Smooth muscle cell (in vitro differentiated cells): ENCODE measurements around the gene RSPO1. TPM values are rescaled to one million over a fixed set of nuclear protein-coding genes. Genes with fewer than 3 reads are reported as not detected.
A peak's percentile ranks its signal among the peaks of the same experiment; 100 is the strongest.

Experiments used
- DNase-seq: peaks from one replicate; lab custom pipeline; 2025; ENCODE audit not compliant: unreplicated experiment; lab: John Stamatoyannopoulos, UW
- H2AFZ ChIP-seq: fragments of 200-600 bp; sonication (generic); 2 replicates; pipeline ENCODE4 v1.6.0; 2016; ENCODE audit warnings: antibody characterized with exemption, low read depth, mild to moderate bottlenecking
- H3F3A ChIP-seq: fragments of 200-600 bp; sonication (generic); 2 replicates; pipeline ENCODE4 v1.6.0; 2017; ENCODE audit warnings: antibody characterized with exemption, low read depth
- H3K27ac ChIP-seq: fragments of 200-600 bp; sonication (generic); 2 replicates; pipeline ENCODE4 v1.5.1; 2016; ENCODE audit warnings: low read depth, mild to moderate bottlenecking
- H3K27me3 ChIP-seq: fragments of 200-600 bp; sonication (generic); 2 replicates; pipeline ENCODE4 v1.6.1; 2016; ENCODE audit warnings: low read depth, mild to moderate bottlenecking
- H3K36me3 ChIP-seq: fragments of 200-600 bp; sonication (generic); 2 replicates; pipeline ENCODE4 v1.5.1; 2016; ENCODE audit warnings: low read depth
- H3K4me1 ChIP-seq: fragments of 200-600 bp; sonication (generic); 2 replicates; pipeline ENCODE4 v1.5.1; 2016; ENCODE audit warnings: low read depth
- H3K4me2 ChIP-seq: fragments of 200-600 bp; sonication (generic); 2 replicates; pipeline ENCODE4 v1.6.0; 2016; ENCODE audit warnings: mild to moderate bottlenecking
- H3K4me3 ChIP-seq: fragments of 200-600 bp; sonication (generic); 2 replicates; pipeline ENCODE4 v1.5.1; 2016; ENCODE audit warnings: mild to moderate bottlenecking
- H3K79me2 ChIP-seq: fragments of 200-600 bp; sonication (generic); 2 replicates; pipeline ENCODE4 v1.6.0; 2016; ENCODE audit warnings: low read depth, mild to moderate bottlenecking
- H3K9ac ChIP-seq: fragments of 200-600 bp; sonication (generic); 2 replicates; pipeline ENCODE4 v1.6.0; 2016; ENCODE audit warnings: low read depth
- H3K9me3 ChIP-seq: fragments of 200-600 bp; sonication (generic); replicated peaks from 2 replicates; pipeline ENCODE4 v1.5.1; 2016; ENCODE audit warnings: low read depth
- H4K20me1 ChIP-seq: fragments of 200-600 bp; sonication (generic); 2 replicates; pipeline ENCODE4 v1.6.0; 2016; ENCODE audit warnings: low read depth
- WGBS: methylation state at CpG from one replicate; pipeline ENCODE4 v1.1.7; 2016; ENCODE audit warnings: low lambda C conversion rate; 5-methylcytosine and 5-hydroxymethylcytosine counted together
- polyA plus RNA-seq: library from polyadenylated mRNA; unstranded; fragments of >200 nt; fragmentation: Nextera tagmentation; extraction: Ambion mirVana; gene quantifications from 2 replicates; pipeline ENCODE4 v1.2.1, GENCODE V29; 2016
- total RNA-seq: library from RNA; depleted of rRNA; stranded (reverse); fragments of >200 nt; gene quantifications from 2 replicates; pipeline ENCODE4 v1.2.3, GENCODE V29; 2014
- TF ChIP-seq, protein P1 (sequence below): fragments of 200-600 bp; sonication (generic); IDR thresholded peaks from 2 replicates; pipeline ENCODE4 v1.5.1; 2017; ENCODE audit warnings: borderline replicate concordance, mild to moderate bottlenecking, antibody characterized with exemption; ENCODE audit not compliant: insufficient read depth, poor library complexity, severe bottlenecking

RSPO1 gene
- total and polyA plus RNA-seq, 2 experiments from 2014 or later: not detected

DNA sequence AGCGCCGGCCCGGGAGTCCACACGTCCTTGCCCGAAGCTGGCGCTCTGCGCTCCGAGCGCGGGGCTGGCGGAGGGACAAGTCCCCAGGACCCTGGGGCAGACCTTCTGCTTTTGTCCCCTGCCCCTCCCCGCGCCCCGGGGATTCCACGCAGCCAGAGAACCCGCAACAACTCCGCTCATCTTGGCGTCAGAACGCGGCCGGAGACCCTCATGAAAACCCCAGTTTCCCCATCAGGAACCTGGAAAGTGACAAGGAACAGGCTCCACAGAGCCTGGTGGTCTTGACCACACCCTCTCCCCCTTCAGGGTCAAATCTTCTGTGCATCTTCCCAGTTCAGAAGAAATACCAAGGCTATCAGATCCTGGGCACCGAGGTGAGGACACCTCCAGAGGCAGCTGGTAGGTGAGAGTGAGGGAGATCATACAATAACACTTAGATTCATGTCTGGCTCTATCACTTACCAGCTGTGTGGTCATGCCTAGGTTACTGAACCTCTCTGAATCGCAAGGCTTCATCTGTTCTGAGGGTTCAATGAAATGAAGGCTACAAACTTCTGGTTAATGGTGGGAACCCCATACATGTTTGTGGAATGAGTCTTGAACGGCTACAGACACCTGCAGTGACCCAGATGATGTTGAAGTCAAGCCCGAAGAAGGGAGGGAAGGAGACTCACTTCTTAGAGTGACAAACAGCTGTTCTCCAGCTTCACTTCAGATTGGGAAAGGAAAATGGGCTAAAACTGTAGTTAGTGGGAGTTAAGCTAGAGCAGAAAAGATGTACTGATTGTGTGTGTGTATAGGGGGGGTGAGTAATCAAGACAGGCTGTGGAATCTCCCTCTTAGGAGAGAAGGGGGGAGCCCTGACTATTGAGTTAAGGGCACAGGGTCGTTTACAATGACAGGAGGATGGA is 555 bp upstream of the RSPO1 start:
- Histone ChIP-seq H3F3A (no peaks in the 10 kb centered on the region), H3K79me2 (no peaks in the 10 kb centered on the region), H3K4me2 (peak overlapping the region; percentile 74), H3K27ac (no peak overlapping the region), H3K9me3 (no peaks in the 10 kb centered on the region), H3K9ac (no peak overlapping the region), H3K4me3 (peak overlapping the region; percentile 34), H3K36me3 (no peaks in the 10 kb centered on the region), H3K27me3 (peaks cover 100% of the 10 kb centered on the region), H4K20me1 (no peaks in the 10 kb centered on the region), H2AFZ (no peak overlapping the region), H3K4me1 (peaks cover 7% of the 10 kb centered on the region)
- 25% methylated on average over 25 of the region's 26 CpGs for WGBS
- TF ChIP-seq, protein P1, sequence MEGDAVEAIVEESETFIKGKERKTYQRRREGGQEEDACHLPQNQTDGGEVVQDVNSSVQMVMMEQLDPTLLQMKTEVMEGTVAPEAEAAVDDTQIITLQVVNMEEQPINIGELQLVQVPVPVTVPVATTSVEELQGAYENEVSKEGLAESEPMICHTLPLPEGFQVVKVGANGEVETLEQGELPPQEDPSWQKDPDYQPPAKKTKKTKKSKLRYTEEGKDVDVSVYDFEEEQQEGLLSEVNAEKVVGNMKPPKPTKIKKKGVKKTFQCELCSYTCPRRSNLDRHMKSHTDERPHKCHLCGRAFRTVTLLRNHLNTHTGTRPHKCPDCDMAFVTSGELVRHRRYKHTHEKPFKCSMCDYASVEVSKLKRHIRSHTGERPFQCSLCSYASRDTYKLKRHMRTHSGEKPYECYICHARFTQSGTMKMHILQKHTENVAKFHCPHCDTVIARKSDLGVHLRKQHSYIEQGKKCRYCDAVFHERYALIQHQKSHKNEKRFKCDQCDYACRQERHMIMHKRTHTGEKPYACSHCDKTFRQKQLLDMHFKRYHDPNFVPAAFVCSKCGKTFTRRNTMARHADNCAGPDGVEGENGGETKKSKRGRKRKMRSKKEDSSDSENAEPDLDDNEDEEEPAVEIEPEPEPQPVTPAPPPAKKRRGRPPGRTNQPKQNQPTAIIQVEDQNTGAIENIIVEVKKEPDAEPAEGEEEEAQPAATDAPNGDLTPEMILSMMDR: no peak
- no peak for DNase-seq

DNA sequence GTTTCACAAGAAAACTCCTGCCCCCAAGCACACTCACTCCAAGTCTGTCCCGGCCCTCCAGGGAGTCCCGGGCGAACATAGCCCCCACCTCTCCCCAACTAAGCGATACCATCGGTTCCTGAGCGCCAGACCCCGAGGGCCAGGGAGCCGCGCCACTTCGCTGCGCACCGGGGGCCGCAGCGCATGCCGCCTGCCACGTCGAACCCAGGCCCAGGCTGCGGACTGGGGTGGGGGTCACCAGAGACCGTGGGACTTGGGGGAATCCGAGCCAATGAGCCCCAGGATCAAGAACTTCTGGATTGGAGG is 801 bp downstream of the RSPO1 start:
- Histone ChIP-seq H3K9me3 (no peaks in the 10 kb centered on the region), H3K27ac (no peak overlapping the region), H3K4me2 (no peak overlapping the region), H3K27me3 (peaks cover 100% of the 10 kb centered on the region), H3K4me3 (no peak overlapping the region), H2AFZ (no peak overlapping the region), H3K79me2 (no peaks in the 10 kb centered on the region), H4K20me1 (no peaks in the 10 kb centered on the region), H3K4me1 (peaks cover 18% of the 10 kb centered on the region), H3F3A (no peaks in the 10 kb centered on the region), H3K9ac (no peak overlapping the region), H3K36me3 (no peaks in the 10 kb centered on the region)
- 10% methylated on average over 20 of the region's 20 CpGs for WGBS
- TF ChIP-seq, protein P1: no peak
- DNase-seq: no peak

DNA sequence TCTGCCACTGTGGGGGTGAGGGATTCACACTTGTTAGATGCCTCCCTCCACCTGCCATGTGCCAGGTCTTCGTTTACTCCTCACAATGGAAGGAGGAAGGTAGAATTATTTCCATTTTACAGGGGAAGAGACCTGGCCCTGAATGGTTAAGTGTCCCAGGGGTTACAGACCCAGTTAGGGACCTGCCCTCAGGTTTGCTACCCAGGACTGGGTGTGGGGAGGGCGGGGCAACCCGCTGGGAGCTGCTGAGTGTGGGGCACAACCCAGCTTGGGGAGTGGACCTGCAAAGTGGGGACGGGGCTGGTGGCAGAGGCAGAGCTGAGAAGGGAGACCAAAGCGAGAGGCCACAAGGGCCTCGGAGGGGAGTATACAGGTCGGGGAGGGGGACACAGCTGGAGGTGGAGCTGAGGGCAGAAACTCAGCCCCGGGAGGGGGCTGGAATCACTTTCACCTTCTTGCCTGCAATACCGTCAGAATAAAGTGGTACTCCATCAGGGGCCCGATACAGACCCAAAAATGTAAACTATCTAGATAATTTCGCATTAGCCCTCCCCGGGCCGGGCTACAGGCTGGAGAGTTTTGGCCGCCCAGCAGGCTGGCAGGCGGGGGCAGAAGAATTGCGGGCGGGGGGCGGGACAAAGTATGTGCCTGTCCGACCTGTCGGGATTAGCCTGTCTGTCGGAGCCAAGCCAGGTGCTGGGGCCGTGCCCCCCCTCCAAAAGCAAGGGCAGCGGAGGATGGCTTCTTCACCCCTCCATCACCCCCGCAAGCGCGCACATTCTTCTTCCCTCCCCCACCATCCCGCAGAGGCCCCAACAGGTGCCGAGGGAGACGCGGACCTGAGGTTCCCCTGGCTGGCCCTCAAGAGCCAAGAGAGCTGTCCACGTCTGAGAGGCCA is 1.4 kb downstream of the RSPO1 start:
- TF ChIP-seq, protein P1: no peak
- no peaks in the 10 kb centered on the region for H3K36me3 ChIP-seq
- H3K4me1 ChIP-seq: peaks cover 18% of the 10 kb centered on the region
- 13% methylated on average over 30 of the region's 31 CpGs for WGBS
- peaks cover 100% of the 10 kb centered on the region for H3K27me3 ChIP-seq
- H3K4me2 ChIP-seq: no peak overlapping the region
- H3K4me3 ChIP-seq: no peak overlapping the region
- no peak overlapping the region for H2AFZ ChIP-seq
- H3K27ac ChIP-seq: no peak overlapping the region
- H3K9me3 ChIP-seq: no peaks in the 10 kb centered on the region
- no peak overlapping the region for H3K9ac ChIP-seq
- no peaks in the 10 kb centered on the region for H3F3A ChIP-seq
- no peaks in the 10 kb centered on the region for H3K79me2 ChIP-seq
- no peak for DNase-seq
- no peaks in the 10 kb centered on the region for H4K20me1 ChIP-seq
